Uterus (tissue), 2 donors: ENCODE results near the gene MAPK8IP1.

Experiments used
- CTCF ChIP-seq, 4 experiments: fragments of 200-600 bp in 2 of 4; fragments of 450-650 bp in 2 of 4; sonication (generic) in 2 of 4; IDR thresholded peaks; one replicate each; pipeline ENCODE4 v1.5.1; 2016 to 2019; ENCODE audit warnings: antibody characterized with exemption in 4 of 4, mild to moderate bottlenecking in 2 of 4, moderate library complexity in 1 of 4
- POLR2A ChIP-seq, 2 donors: fragments of 450-650 bp; IDR thresholded peaks; one replicate each; pipeline ENCODE4 v1.6.1; 2016; ENCODE audit warnings: antibody characterized with exemption in 2 of 2, mild to moderate bottlenecking in 1 of 2, moderate library complexity in 1 of 2

- TF ChIP-seq POLR2A (IDR thresholded peaks at IDR 0.05) (no peak), CTCF (IDR thresholded peaks at IDR 0.05) (no peak)
Observed at GRCh38 chr11:45853332-45854219, 31.9 kb upstream of the MAPK8IP1 start.
